Stomach (tissue), 4 donors: ENCODE measurements around the gene METTL21C.

ENCODE experiments used
- POLR2AphosphoS5 ChIP-seq, 3 donors: sonication (generic); formaldehyde crosslinking; IDR thresholded peaks; one replicate each; pipeline ENCODE4 v1.6.1; 2016; ENCODE audit warnings: antibody characterized with exemption in 3 of 3
- TF ChIP-seq, protein P1 (sequence below), 7 experiments: fragments of 450-650 bp in 4 of 7; fragments of 200-600 bp in 3 of 7; sonication (generic) in 3 of 7; IDR thresholded peaks; one replicate each; pipeline ENCODE4 v1.5.1; 2016 to 2019; ENCODE audit warnings: antibody characterized with exemption in 7 of 7, control low read depth in 2 of 7, mild to moderate bottlenecking in 1 of 7

DNA sequence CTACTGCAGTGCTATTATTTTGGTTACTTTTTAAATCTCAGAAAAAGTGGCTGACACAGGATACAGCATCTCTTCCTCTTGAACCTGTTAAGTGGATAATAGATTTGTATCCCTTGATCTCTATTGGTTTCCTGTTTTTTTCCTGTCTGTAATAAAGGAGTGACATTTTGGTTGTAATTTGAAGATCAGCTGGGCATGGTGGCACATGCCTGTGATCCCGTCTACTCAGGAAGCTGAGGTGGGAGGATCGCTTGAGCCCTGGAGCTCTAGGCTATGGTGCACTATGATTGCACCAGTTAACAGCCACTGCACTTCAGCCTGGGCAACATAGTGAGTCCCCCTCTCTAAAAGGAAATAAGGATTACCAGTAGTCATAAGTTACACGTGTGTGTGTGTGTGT is 46.8 kb downstream of the METTL21C start:
- no peak for TF ChIP-seq POLR2AphosphoS5 (IDR thresholded peaks at IDR 0.05)
- TF ChIP-seq, protein P1, sequence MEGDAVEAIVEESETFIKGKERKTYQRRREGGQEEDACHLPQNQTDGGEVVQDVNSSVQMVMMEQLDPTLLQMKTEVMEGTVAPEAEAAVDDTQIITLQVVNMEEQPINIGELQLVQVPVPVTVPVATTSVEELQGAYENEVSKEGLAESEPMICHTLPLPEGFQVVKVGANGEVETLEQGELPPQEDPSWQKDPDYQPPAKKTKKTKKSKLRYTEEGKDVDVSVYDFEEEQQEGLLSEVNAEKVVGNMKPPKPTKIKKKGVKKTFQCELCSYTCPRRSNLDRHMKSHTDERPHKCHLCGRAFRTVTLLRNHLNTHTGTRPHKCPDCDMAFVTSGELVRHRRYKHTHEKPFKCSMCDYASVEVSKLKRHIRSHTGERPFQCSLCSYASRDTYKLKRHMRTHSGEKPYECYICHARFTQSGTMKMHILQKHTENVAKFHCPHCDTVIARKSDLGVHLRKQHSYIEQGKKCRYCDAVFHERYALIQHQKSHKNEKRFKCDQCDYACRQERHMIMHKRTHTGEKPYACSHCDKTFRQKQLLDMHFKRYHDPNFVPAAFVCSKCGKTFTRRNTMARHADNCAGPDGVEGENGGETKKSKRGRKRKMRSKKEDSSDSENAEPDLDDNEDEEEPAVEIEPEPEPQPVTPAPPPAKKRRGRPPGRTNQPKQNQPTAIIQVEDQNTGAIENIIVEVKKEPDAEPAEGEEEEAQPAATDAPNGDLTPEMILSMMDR (IDR thresholded peaks at IDR 0.05) = no peak
